Panc1 (cell line): ENCODE results near the gene CPZ.

Source experiments
- CTCF ChIP-seq: fragments of 450-650 bp; IDR thresholded peaks from 2 replicates; pipeline ENCODE4 v1.5.1; 2017; ENCODE audit warnings: mild to moderate bottlenecking
- POLR2AphosphoS5 ChIP-seq: IDR thresholded peaks from 2 replicates; pipeline ENCODE4 v1.6.1; 2012; ENCODE audit warnings: mild to moderate bottlenecking, low read depth, low read length, moderate library complexity

GRCh38 chr4:8603931-8604330 is 11.4 kb downstream of the CPZ start:
- TF ChIP-seq POLR2AphosphoS5 (no peak), CTCF (no peak)
